ENCODE data around the gene GNPTG.

Gene GNPTG

GRCh38 chr16:1347286-1347855, 4.4 kb upstream of the GNPTG start:
- no peak for DNase-seq (ENCODE audit: low spot score)

GRCh38 chr16:1347962-1348361, 3.8 kb upstream of the GNPTG start:
- DNase-seq (ENCODE audit: low spot score) = no peak

- DNase-seq (ENCODE audit: low spot score) = no peak
Measured at GRCh38 chr16:1348441-1348840, 3.3 kb upstream of the GNPTG start.

GRCh38 chr16:1348926-1349325, 2.8 kb upstream of the GNPTG start:
- DNase-seq (ENCODE audit: low spot score) = no peak

- no peak for DNase-seq (ENCODE audit: low spot score)
Measured at GRCh38 chr16:1349351-1349750, 2.4 kb upstream of the GNPTG start.

- DNase-seq (ENCODE audit: low spot score) = no peak
Measured at GRCh38 chr16:1349951-1350350, 1.8 kb upstream of the GNPTG start.

GRCh38 chr16:1350691-1351090, 1.0 kb upstream of the GNPTG start:
- DNase-seq (ENCODE audit: low spot score) = no peak

GRCh38 chr16:1351215-1351581, 533 bp upstream of the GNPTG start:
- DNase-seq (ENCODE audit: low spot score) = no peak

GRCh38 chr16:1354815-1355540, 3.2 kb downstream of the GNPTG start:
- no peak for DNase-seq (ENCODE audit: low spot score)

- no peak for DNase-seq (ENCODE audit: low spot score)
Measured at GRCh38 chr16:1355591-1355990, 3.9 kb downstream of the GNPTG start.

GRCh38 chr16:1356061-1356900, 4.5 kb downstream of the GNPTG start:
- no peak for DNase-seq (ENCODE audit: low spot score)

- no peak for DNase-seq (ENCODE audit: low spot score)
Measured at GRCh38 chr16:1357906-1358566, 6.3 kb downstream of the GNPTG start.

- DNase-seq (ENCODE audit: low spot score) = no peak
Measured at GRCh38 chr16:1361685-1362360, 10.1 kb downstream of the GNPTG start.

- no peak for DNase-seq (ENCODE audit: low spot score)
Measured at GRCh38 chr16:1362807-1363206, 11.1 kb downstream of the GNPTG start.

- peak; percentile 81 for DNase-seq (ENCODE audit: low spot score)
Measured at GRCh38 chr16:1363501-1364041, 11.8 kb downstream of the GNPTG start.

- no peak for DNase-seq (ENCODE audit: low spot score)
Measured at GRCh38 chr16:1364510-1364909, 12.8 kb downstream of the GNPTG start.

- DNase-seq (ENCODE audit: low spot score) = no peak
Measured at GRCh38 chr16:1366060-1366711, 14.5 kb downstream of the GNPTG start.

GRCh38 chr16:1366712-1367299, 15.1 kb downstream of the GNPTG start:
- no peak for DNase-seq (ENCODE audit: low spot score)

- DNase-seq (ENCODE audit: low spot score) = no peak
Measured at GRCh38 chr16:1367486-1368174, 15.9 kb downstream of the GNPTG start.

All from AG20443 (cell line).